ENCODE measurements around the gene SUFU. TPM values are rescaled to one million over a fixed set of nuclear protein-coding genes. Genes with fewer than 3 reads are reported as not detected.
A peak's percentile ranks its signal among the peaks of the same experiment; 100 is the strongest.

SUFU gene
- total and polyA plus RNA-seq, 2 of the 13 experiments (the other 11 are each of a cell fraction or from before 2014, with no cell fraction given), result 2.9 to 5.5 TPM

- TF ChIP-seq TERF1 (CRISPR knock-in tag; IDR thresholded peaks at IDR 0.05), result no peak
- no peak for TF ChIP-seq ZNF441 (CRISPR knock-in tag; IDR thresholded peaks at IDR 0.05; ENCODE audit: borderline replicate concordance)
- TF ChIP-seq THAP11 (CRISPR knock-in tag; IDR thresholded peaks at IDR 0.05), result peak; percentile 35; the same call in 1 of the 2 replicates
- TF ChIP-seq ZNF670 (CRISPR knock-in tag; IDR thresholded peaks at IDR 0.05; ENCODE audit: borderline replicate concordance), result no peak
- no peak for TF ChIP-seq TCF7 (IDR thresholded peaks at IDR 0.05; ENCODE audit: low read depth)
- no peak for TF ChIP-seq HMGXB3 (CRISPR knock-in tag; IDR thresholded peaks at IDR 0.05; ENCODE audit: borderline replicate concordance)
- no peak for TF ChIP-seq MBNL3 (CRISPR knock-in tag; conservative IDR thresholded peaks at IDR 0.05)
- peak; percentile 63; the same call in 1 of the 3 replicates for TF ChIP-seq MXI1 (IDR thresholded peaks at IDR 0.05; ENCODE audit: borderline replicate concordance, low read depth, low read length)
- no peak; the same call in 1 of the 2 replicates for TF ChIP-seq ZNF605 (CRISPR knock-in tag; IDR thresholded peaks at IDR 0.05)
- TF ChIP-seq EP300 (IDR thresholded peaks at IDR 0.05; ENCODE audit: low read depth in 2 of 2, low read length in 2 of 2), result peak in 1 of 2 experiments; percentile 88; a peak in 2 of 4 replicates
- peak; percentile 70; the same call in 1 of the 2 replicates for TF ChIP-seq EP300 (CRISPR knock-in tag; IDR thresholded peaks at IDR 0.05; ENCODE audit: borderline replicate concordance)
- TF ChIP-seq ZNF770 (CRISPR knock-in tag; IDR thresholded peaks at IDR 0.05), result peak; percentile 61; the same call in 1 of the 2 replicates
- peak; percentile 74 for TF ChIP-seq PRDM10 (CRISPR knock-in tag; IDR thresholded peaks at IDR 0.05; ENCODE audit: low read depth)
Observed at GRCh38 chr10:102599565-102600327, 96.0 kb downstream of the SUFU start (continued).

Measured in HepG2 (cell line).